ENCODE measurements around the gene SCG3. TPM values are rescaled to one million over a fixed set of nuclear protein-coding genes. Genes with fewer than 3 reads are reported as not detected.

SCG3 gene
- polyA plus RNA-seq, 1 donor from 2014 or later, result 68.7 TPM

DNA sequence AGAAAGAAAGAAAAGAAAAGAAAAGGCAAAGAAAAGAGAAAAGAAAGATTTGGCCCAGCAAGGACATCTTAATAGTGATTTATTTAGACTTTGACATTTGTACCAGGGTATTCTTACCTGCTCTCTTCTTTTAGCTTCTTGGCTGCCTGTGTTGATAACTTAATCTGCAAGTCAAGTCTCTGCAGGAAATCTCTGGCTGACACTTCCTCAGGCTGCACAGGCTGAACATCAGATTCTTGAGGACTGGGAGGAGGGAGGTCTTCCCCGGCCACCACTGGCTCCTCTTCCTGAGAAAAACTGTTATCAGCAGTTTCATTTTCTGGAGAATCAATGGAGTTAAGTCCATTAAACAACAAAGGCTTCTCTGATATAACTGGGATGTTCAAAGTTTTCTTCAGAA is 43.4 kb downstream of the SCG3 start:
- no peaks in the 10 kb centered on the region for H4K20me1 ChIP-seq (ENCODE audit: insufficient read depth)
- no peaks in the 10 kb centered on the region for H3K27me3 ChIP-seq (ENCODE audit: insufficient read depth, low read depth, low read length)
- no peak overlapping the region for H3K4me3 ChIP-seq (ENCODE audit: low read length)
- no peaks in the 10 kb centered on the region for H3K9me3 ChIP-seq (ENCODE audit: low read length)
- H3F3A ChIP-seq (ENCODE audit: insufficient read depth, low read length, poor library complexity, severe bottlenecking), result no peaks in the 10 kb centered on the region
- no peak for TF ChIP-seq REST (IDR thresholded peaks at IDR 0.05; ENCODE audit: borderline replicate concordance)
- no peak for TF ChIP-seq TAF1 (IDR thresholded peaks at IDR 0.05; ENCODE audit: low read depth)
- no peak for TF ChIP-seq RAD21 (conservative IDR thresholded peaks at IDR 0.05)
- TF ChIP-seq SMC3 (conservative IDR thresholded peaks at IDR 0.05; ENCODE audit: poor library complexity), result no peak
- no peak overlapping the region for H3K9ac ChIP-seq (ENCODE audit: low read length)
- H2AFZ ChIP-seq (ENCODE audit: low read depth, low read length), result no peak overlapping the region
- no peaks in the 10 kb centered on the region for H3K9me2 ChIP-seq (ENCODE audit: insufficient read depth, low read length)
- no peak overlapping the region for H3K27ac ChIP-seq (ENCODE audit: low read length)
- no peaks in the 10 kb centered on the region for H3K36me3 ChIP-seq (ENCODE audit: insufficient read depth, low read length)
- H3K79me2 ChIP-seq (replicated peaks; ENCODE audit: insufficient read depth, low read length), result no peaks in the 10 kb centered on the region
- no peak overlapping the region for H3K4me2 ChIP-seq (ENCODE audit: low read length)

- no peaks in the 10 kb centered on the region for H3K9me3 ChIP-seq (ENCODE audit: low read length)
- H3K27ac ChIP-seq (ENCODE audit: low read length), result no peak overlapping the region
- H3K9ac ChIP-seq (ENCODE audit: low read length), result no peak overlapping the region
- H3K36me3 ChIP-seq (ENCODE audit: insufficient read depth, low read length), result no peaks in the 10 kb centered on the region
- no peaks in the 10 kb centered on the region for H3K79me2 ChIP-seq (replicated peaks; ENCODE audit: insufficient read depth, low read length)
- H3K4me2 ChIP-seq (ENCODE audit: low read length), result no peak overlapping the region
- no peak overlapping the region for H2AFZ ChIP-seq (ENCODE audit: low read depth, low read length)
- no peaks in the 10 kb centered on the region for H4K20me1 ChIP-seq (ENCODE audit: insufficient read depth)
- H3K27me3 ChIP-seq (ENCODE audit: insufficient read depth, low read depth, low read length), result no peaks in the 10 kb centered on the region
- H3K9me2 ChIP-seq (ENCODE audit: insufficient read depth, low read length), result no peaks in the 10 kb centered on the region
- H3K4me3 ChIP-seq (ENCODE audit: low read length), result no peak overlapping the region
- no peaks in the 10 kb centered on the region for H3F3A ChIP-seq (ENCODE audit: insufficient read depth, low read length, poor library complexity, severe bottlenecking)
- TF ChIP-seq EP300 (conservative IDR thresholded peaks at IDR 0.05; ENCODE audit: poor library complexity, severe bottlenecking) (no peak), CTCF (IDR thresholded peaks at IDR 0.05; ENCODE audit: poor library complexity, severe bottlenecking) (no peak), REST (IDR thresholded peaks at IDR 0.05; ENCODE audit: borderline replicate concordance) (no peak), EZH2 (IDR thresholded peaks at IDR 0.05; ENCODE audit: borderline replicate concordance, insufficient read depth, low read length, poor library complexity, severe bottlenecking) (no peak), POLR2AphosphoS5 (IDR thresholded peaks at IDR 0.05) (no peak), TAF1 (IDR thresholded peaks at IDR 0.05; ENCODE audit: low read depth) (no peak), RAD21 (conservative IDR thresholded peaks at IDR 0.05) (no peak), SMC3 (conservative IDR thresholded peaks at IDR 0.05; ENCODE audit: poor library complexity) (no peak), MXI1 (conservative IDR thresholded peaks at IDR 0.05; ENCODE audit: poor library complexity, severe bottlenecking) (no peak)
Measured at GRCh38 chr15:51726302-51727073, 45.2 kb downstream of the SCG3 start.

All from neural cell (in vitro differentiated cells).